NCI-H2171 (cell line): ENCODE measurements around the gene MYO1H.

Experiments used
- DNase-seq: peaks from one replicate; lab custom pipeline; 2025; lab: John Stamatoyannopoulos, UW

The MYO1H gene

DNA sequence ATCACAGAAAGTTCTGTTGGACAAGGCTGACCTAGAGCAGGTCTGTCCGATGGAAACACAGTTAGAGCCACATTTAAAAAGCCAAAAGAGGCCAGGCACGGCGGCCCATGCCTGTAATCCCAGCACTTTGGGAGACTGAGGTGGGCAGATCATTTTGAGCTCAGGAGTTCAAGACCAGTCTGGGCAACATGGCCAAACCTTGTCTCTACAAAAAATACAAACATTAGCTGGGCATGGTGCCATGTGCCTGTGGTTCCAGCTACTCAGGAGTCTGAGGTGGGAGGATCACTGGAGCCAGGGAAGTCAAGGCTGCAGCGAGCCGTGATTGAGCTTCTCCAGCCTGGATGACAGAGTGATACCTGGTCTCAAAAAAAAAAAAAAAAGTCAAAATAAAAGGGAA lies 144.7 kb downstream of the MYO1H start:
- no peak for DNase-seq

DNA sequence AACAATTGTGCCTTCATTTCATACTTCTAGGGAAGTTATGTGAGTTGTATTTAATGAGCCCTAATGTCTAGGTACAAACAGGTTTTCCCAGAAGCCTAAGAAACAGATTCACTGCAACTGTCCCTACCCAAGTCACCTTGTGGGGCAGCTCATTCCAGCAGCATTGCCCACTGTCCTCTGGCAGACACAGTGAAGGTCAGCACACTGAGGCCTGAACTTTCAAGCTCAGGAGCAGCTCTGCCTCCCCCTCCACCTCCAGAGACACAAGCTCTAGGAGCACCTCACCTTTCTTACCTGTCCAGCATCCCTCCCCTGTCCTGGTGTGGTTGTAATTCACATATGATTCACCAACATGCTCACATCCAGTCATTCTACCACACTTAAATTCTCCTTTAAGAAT lies 145.4 kb downstream of the MYO1H start:
- no peak for DNase-seq

GRCh38 chr12:109493938-109494337 lies 146.2 kb downstream of the MYO1H start:
- DNase-seq: no peak

DNA sequence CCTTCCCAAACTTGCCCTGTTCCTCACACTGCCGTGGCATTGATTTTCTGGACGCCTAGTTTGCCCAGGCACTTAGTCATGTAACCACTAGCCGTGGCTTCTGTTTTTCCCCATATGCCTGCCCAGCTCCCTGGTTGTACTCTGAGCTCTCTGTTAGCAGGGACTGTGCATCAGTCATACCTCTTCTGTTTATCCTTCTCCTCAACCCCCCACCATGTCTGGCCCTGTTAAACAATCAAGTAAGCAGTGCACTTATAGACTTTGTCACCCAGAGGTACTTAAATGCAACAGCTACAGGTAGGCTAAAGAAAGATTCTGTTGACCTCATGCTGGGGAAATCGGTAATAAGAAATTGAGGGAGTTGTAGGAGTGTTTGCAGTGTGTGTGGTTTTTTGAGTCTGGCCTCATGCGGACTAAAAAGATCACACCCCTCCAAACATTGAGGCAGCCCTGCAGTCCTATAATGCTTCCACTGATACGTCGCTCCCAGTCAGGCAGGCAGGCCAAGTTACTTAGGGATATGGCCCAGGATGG lies 146.7 kb downstream of the MYO1H start:
- DNase-seq: no peak

DNA sequence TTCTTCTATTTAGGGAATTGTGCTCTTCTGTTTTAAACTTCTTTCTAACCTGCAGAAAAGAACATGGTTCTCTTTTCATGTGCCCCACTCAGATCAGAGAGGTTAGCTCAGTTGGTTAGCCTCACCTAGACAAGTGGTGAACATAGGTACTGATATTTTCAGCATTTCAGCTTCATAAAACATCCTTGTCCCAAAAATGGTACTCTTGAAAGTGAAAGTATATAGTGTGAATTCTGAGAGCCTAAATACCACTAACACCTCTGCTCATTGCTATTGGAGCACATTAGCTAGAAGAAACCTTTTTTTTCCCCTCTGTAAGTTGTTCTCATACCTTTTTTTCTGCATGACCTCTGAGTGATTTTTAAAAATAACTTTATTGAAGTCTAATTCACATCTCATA lies 147.3 kb downstream of the MYO1H start:
- no peak for DNase-seq

GRCh38 chr12:109496306-109496705 lies 148.6 kb downstream of the MYO1H start:
- DNase-seq: no peak

GRCh38 chr12:109497675-109498074 lies 150.0 kb downstream of the MYO1H start:
- no peak for DNase-seq
